ENCODE measurements around the gene AGK.

DNA sequence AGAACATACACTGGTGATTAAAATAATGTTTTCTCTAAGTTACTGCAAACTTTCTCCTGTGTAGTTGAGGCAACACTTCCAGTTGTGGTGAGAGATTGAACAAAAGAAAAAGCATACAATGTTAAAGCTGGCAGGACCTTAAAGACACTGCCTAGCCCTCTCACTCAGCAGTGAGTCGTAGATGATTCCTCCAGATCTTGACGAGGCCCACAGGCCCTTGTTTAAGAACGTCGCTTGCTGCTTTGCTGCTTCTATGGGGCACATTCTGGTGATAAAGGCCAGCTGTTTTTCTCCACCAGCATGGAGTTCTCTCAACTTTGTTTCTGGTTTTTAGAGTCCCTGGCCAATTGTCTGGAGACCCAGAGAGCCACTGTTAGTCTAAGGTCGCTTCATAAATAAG is 153.5 kb downstream of the AGK start:
- TF ChIP-seq ZNF70 (CRISPR knock-in tag; IDR thresholded peaks at IDR 0.05), result no peak
- TF ChIP-seq ISL1 (CRISPR knock-in tag; IDR thresholded peaks at IDR 0.05), result no peak

Measured in SK-N-SH treated with all-trans-retinoic acid at 6 μM for 48 hours (cell line).